Measurements from ENCODE around the gene RGS17.
"Not testable (repeated sequence)": the region's sequence is repeated elsewhere in the genome, so short reads cannot be mapped to it uniquely, and the experiment has no call there.

Gene RGS17

DNA sequence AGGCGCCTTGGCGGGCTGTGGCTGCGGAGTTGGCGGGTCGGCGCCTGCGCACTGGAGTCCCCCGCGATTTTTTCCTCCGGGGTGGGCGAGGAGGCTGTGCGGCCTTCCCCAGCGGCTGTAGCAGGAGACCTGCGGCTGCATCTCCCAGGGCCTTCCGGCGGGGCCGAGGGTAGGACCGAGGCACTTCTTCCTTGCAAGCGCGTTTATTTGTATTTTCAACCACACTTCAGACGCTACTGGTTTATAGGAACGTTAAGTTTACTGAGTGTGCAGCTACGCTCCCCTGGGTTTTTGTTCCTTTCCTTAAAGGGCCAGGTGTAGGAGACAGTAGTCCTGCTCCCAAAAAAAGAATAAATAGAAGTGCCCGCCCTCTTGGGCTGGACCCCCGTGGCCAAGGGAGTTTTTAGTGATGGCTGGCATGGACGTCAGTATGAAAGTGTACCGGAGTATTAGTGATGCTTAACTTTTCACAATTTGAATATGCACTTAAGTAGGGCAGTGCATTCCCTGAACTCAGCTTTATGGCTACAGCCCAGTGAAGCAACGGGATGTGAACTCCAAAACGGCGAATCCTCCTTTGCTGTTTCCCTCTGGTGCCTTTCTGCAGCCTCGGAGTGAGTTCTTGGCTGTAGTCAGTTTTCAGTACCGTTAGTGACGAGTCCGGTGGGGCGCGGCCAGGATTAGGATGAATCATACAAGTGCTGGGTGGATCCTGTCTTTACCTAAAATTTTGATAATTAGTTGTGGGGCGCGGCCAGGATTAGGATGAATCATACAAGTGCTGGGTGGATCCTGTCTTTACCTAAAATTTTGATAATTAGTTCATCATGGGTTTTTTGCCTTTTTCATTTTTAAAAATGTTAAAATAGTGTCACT is 147.2 kb downstream of the RGS17 start:
- no peak for DNase-seq

DNA sequence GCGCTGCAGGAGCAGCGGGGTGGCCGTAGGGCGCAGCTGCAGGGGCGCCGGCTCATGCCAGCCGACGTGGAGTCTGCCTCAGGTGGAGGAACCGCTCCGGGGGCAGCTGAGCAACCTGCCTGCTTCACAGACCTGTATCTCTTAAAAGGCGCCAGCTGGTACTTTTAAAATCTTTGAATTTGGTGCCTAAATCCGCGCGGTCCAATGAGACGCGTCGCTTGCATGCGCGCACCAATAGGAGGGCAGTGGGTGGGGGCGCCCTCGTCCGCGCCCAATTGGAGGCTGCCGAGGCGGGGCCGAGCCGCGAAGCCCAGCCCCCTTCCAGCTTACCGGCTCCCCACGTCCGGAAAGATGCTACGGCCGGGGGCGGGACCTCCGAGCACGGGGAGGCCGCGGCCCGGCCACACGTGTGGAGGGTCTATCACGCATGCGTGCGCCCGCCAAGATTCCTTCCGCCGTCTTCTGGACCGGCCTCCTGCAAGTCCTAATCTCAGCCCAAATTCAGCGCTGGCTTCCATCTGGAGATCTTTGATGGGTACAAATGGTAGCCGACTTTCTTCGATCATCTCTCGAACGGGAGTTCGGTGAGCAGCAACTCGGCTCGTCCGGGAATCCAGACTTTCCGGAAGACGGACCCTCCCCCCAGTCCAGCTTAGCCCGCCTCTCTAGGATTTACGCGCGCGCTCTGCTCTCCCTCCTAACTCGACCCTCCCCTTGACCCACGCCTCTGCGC is 148.0 kb downstream of the RGS17 start, which contains the start of gene FBXO5:
Gene FBXO5, minus strand, starts transcription at position 138 of the 733 bp plus-strand sequence. Its CDS starts 82 bp downstream, at position 56.
- DNase-seq, result peak; percentile 98

DNA sequence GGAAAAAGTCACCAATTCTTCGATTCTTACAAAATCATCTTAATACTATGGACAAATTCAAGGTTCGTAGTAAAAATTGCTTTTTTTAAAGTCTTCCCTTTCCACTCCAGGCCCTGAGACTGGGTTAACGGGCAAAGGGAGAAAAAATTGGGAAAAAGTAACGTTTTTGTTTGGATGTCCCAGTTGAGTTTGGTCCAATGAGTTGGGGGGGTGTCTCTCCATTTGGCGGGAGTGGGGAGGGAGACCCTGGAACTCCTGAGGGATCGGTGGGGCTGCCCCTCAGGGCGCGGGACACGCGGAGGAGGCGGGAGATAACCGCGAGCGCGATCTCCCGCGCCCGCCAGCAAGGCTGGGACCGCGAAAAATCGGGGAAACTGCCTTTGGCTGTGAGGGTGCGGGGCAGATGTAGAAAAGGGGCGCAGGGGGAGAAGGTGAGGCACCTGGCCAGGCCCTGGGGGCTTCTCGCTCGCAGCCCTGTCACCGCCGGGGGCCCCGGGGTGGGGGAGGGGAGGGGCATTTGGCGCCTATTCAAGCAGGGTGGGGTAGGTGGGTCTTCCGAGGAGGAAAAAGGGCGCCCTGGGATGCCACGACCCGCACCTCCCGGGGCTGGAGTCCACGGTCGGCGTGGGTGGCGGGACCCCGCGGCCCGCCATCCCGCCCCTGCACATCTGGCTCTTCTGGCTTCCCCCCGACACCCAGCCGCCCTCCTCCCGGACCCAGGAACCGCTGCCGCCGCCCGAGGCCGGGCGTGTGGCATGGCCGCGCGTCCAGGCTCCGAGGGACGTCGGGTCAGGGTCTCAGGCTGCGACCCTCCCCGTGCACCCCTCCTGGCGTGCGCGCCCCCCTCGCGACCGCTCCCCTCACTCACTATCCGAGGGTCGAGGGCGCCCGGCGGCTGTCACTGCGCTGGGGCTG is 148.8 kb downstream of the RGS17 start:
- DNase-seq, result peak; percentile 36

DNA sequence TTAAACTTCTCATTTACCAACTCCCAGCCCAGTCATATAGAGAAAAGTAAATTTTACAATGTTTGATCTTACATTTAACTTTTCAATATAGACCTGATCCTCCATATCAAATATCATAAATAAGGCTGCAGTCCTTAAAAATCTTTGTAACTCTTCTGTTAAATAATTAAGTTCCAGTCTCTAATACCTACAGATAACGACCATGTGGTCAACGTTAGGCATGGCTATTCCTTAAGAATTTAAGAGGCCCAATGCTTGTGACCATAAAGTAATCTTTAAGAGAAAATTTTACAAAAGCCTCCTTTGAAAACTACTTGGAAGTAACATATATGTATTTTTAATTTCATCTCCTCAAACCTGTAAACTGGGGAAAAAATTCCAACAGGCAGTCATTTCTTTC is 149.9 kb downstream of the RGS17 start:
- no peak for DNase-seq

DNA sequence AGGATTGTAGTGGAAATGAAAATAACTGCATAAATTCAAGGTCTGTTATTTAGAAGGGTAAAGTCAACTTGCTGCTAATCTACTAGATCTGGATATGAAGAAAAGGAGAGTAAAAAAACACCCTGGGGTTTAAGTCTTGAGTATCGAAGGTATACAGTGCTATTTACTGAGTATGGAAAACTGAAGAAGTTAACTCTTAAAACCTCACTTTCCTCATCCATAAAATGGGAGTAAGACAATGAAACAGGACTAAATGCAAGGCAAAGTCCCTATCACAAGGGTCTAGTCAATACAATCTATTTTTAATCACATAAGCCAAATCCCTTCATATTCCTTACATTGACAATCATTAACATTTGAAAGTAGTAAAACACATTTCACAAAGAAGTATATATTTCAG is 150.4 kb downstream of the RGS17 start:
- no peak for DNase-seq

DNA sequence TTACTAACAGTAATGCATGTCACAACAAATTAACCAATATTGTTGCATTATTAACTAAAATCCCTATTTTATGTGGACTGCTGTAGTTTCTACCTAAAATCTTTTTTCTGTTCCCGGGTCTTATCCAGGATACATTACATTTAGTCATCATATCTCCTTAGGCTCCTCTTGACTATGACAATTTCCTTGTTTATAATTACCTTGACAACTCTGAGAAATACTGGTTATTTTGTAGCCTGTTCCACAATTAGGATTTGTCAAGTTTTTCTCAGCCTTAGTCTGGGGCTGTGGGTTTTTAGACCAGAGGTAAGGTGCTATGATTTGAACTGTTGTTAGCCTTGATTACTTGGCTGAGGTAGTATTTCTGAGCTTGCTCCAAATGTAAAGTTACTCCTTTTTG is 152.0 kb downstream of the RGS17 start:
- no peak for DNase-seq

DNA sequence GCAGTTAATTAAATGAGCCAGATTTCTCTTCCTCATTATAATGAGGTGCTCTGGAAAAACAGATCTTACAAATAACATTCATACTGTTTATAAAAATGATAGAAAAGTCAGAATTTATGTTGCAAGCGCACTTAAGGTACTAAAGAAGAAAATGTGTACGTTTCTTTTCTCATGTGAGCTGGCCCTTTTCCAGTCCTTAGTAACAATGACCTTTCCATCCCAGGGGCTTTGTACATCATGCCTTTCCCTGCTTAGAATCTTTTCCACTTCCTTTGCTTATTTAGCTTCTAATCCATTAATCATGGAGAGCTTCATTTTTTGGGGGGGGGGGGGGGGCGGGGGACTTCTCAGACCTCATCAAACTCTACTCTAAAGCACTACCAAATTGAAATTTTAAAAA is 153.0 kb downstream of the RGS17 start:
- DNase-seq, result no peak

DNA sequence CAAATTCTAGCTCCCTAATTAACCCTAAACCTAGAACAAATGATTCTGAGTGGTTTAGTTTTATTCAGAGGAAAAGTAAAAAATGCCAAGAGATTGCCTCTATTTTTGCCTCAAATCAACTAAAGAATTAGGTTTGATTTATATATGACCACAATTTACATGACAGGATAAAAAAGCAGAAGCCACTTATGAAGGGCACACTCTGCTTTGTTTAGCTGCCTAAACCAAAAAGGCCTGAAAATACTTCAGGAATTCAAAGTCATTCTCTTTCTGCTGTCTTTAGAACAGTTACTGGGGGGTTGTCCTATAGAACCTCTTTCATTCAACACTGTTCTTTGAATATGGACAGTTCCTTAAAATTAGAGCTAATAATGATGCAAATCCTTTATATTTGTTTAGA is 153.5 kb downstream of the RGS17 start:
- DNase-seq, result no peak

DNA sequence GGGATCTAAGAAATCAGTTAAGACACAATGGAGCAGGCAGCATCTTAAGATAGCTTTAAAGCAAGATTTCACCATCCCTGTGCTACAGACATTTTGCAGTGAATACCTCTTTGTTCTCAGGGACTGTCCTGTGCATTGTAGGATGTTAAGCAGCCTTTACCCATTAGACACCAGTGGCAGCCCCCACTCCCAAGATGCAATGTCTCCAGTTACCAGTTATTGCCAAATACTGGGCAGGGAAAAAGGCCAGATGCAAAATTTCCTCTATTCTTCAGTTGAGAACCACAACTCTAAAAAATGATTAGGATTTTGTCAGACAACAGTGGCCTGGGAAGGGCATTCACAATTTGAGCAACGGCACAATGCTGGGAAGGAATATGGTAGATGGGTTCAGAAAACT is 154.3 kb downstream of the RGS17 start:
- no peak for DNase-seq

DNA sequence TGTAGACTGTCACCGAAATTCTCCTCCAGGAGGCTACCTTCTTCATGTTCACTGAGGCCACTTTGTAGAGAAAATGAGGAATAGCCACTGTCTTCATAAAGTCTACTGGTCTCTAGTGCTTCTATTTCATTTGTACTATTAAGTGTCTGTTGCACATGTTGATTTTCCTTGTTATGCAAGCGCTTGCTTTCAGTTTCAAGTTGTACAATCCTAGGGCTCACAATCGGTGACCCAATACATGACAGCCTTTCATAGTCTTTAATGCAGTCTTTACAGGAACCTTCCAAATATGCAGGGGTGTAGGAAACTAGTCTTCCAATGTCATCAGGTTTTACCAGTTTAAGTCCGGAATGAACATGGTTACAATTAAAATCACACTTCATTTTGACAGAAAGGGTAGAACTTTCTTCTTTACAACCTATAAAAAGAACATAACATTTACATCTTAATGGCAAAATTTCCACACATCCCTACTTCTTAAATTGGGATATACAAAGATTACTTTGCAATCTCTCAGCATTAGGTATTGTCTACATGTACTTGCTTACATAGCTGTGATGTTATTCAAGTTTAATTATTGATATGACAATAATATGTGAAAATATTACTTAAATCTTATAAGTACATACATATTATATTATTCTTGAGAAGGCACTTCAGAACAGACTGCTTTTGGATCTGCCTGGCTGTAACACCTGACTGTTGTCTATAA is 155.7 kb downstream of the RGS17 start:
- DNase-seq, result no peak

DNA sequence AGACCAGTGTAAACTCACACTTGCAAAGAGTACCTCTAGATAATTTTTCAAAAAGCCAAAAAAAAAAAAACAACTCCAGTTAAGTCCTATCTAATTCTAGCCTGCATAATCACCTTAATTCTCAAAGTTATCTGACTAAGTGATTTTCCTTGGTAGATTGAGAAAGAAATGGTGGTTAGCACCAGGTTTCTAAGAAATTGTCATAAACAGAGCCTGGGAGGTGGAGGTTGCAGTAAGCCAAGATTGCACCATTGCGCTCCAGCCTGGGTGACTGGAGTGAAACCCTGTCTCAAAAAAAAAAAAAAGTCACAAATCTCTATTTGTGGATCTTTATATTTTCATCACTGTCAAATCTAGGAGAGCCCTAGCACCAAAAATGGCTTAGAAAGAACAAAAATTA is 157.2 kb downstream of the RGS17 start:
- no peak for DNase-seq

DNA sequence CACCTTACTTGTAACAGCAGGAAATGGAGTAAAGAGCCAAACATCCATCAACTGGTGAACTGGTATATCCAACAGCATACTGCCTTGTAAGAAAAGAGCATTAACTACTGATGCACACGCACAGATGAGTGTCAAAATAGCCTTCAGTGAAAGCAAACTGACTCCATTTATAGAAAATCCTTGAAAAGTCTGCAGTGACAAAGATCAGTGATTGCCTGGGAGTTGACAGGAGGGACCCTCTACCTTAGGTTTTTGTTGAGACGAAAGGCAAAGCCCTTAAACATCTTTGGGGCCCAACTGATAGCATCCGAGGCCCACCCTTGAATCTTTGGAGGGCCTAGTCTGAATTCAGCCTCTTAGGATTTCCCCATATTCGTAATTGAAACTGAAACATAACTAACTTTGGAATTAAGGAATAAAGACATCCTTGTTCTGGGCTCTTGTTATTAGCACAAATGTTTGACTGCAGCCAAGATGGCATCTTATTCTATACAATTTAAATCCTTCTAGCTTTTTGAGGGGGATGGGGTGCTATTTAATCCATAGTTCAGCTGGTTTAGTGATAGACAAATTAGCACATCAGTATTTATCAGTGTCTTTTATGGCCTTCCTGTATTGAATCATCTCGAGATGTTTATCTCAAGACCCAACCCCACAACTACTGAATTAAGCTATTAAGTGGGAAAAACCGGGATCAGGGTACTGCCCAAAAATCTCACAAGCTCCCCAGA is 161.2 kb downstream of the RGS17 start:
- DNase-seq, result no peak

DNA sequence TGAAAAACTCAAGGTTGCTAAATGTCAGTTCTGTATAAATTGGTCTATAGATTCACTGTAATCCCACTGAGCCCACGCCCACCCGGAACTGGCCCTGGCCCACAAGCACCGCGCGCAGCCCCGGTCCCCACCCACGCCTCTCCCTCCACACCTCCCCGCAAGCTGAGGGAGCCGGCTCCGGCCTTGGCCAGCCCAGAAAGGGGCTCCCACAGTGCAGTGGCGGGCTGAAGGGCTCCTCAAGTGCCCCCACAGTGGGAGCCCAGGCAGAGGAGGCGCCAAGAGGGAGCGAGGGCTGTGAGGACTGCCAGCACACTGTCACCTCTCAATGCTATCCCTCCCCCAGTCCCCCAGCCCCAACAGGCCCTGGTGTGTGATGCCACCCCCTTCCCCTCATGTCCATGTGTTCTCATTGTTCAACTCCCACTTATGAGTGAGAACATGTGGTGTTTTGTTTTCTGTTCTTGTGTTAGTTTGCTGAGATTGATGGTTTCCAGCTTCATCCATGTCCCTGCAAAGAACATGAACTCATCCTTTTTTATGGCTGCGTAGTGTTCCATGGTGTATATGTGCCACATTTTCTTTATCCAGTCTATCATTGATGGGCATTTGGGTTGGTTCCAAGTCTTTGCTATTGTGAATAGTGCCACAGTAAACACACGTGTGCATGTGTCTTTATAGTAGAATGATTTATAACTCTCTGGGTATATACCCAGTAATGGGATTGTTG is 164.8 kb downstream of the RGS17 start:
- DNase-seq, result not testable (repeated sequence)

DNA sequence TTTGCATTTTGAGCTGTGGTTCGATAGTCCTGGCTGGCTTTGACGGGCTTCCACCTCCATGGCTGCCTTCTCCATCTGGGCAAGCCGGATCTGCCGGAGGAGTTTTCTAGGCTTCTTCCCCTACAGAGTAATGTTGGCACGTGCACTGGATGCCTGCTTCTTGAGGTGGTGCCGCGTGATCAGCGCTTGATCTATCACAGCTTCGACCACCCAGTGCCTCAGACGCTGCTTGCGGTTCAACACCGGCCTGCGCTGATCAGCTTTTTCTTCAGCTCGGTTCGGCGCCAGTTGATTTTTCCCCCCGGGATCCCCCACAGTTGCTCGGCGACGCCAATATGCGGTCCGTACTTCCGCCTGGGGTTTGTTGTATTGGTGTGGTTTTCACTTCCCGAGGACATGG is 171.7 kb downstream of the RGS17 start:
- no peak for DNase-seq

DNA sequence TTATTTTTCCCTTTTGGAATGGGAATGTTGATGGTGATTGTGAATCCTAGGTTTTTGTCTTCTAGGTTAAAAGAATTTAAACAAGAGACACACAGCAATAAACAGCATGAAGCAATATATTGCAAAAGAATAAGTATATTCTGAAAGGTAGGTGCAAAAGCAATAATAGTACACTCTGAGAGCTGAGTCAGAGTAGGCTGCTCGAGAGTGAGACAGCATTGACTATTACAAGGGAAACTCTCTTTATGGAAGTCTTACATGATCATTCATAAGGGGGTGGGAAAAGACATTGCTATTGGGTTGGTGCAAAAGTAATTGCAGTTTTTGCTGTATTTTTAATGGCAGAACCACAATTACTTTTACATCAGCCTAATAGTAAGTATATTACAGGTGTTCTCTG is 173.3 kb downstream of the RGS17 start:
- DNase-seq, result no peak

Data from right kidney (tissue), 1 donor.